HG02943 (cell line): ENCODE results near the gene MBP.

Experiments
- ATAC-seq: cut with Tn5 transposase; IDR thresholded peaks from one replicate; pipeline ENCODE4 v1.9.1; 2021; ENCODE audit warnings: mild to moderate bottlenecking, low read depth, moderate library complexity; ENCODE audit not compliant: unreplicated experiment

MBP gene

DNA sequence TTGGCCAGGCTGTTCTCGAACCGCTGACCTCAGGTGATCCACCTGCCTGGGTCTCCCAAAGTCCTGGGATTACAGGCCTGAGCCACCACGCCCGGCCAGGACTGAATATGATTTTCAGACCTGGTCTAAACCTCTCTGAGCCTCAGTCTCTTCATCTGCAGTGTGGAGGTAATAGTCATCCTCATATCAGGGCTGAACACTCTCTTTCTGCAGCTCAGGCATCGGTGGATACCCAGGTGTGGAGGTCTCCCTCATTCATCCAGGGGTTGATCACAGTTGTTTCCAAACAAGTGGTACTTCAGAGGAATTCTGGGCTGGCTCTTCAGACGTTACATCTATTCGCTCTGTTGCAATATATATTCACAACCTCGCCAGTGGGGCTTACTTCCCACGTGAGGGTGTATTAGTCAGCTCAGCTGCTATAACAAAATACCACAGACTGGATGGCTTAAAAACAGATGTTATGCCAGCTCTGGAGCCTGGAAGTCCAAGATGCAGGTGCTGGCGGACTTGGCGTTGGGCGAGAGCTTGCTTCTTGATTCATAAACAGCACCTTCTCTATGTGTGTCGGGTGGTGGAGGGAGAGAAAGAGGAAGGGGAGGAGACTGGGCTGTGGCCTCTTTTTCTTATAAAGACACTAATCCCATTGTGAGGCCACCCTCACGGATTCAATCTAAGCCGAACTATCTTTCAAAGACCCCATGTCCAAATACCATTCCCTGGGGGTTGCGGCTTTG is 2.9 kb upstream of the MBP start:
- ATAC-seq: no peak

- no peak for ATAC-seq
Measured at GRCh38 chr18:77134611-77135010, 2.0 kb upstream of the MBP start.

GRCh38 chr18:77133835-77134496 is 1.4 kb upstream of the MBP start:
- ATAC-seq: no peak

DNA sequence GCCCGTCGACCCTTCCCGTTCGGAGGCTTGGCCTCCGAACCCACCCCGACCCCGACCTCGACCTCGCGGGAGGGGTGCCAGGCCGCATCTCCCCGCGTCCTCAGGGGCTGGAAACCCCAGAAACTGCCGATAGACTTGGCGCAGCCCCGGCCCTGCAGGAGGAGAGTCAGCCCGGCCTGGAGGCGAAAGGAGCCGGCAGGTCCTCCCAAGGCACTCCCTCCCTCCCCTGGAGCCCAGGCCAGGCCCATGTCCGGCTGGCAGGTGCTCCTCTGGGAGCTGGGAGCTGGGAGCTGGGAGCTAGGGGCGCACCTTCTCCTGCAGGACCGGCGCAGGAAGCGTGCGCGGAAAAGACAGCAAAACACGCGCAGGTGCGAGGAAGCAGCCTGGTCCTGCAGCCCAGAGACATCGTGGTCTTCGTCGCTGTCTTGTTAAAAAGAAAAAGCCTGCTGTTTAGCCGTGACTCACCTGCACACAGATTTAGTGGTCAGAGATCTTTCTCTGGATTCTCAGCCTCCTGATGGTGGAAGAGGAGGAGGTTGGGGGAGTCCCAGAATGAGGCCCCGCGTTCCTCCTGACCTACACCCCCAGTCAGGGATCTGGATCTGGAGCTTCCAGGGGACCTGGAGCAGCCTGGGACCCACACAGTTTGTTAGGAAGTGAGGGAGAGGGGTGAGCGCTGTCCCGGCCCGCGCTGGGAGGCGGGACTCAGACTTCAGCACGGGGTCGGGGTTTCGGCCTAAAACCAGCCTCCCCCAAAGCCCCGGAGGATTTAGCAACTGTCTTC is 660 bp upstream of the MBP start:
- ATAC-seq: no peak

DNA sequence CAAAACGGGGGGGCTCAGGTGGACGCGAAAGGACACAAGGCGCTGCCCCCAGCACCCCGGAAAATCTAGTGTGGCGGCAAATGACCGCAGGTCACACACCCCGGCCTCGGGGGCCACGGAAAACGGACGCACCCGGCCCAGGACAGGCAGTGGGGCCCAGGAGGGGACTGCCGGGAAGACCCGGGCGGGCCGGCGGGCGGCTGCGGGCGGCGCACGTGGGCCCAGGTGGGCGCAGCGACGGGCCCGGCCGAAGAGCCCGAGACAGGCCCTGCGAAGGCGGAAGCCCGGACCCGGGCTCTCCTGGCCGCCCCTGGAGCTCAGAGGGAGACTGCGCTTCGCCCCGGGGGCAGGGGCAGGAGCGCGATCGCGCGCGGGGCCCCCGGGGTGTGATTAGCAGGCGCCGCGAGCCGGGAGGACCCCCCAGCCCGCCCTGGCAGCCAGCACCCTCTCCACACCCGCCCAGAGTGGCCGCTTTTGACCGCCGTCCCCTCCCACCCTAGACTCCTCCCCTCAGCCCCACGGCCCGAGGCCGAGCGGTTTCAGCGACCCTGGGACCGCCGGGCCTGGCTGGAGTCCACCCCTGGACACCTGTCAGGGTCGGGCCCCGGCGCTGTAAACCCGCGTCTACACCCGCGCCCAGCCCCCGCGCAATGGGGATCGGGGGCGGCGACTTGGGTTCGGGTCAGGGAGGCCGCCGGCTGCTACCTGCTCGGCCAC is 773 bp downstream of the MBP start:
- peak; percentile 54 for ATAC-seq

GRCh38 chr18:77131100-77131651 is 1.4 kb downstream of the MBP start:
- ATAC-seq: no peak

DNA sequence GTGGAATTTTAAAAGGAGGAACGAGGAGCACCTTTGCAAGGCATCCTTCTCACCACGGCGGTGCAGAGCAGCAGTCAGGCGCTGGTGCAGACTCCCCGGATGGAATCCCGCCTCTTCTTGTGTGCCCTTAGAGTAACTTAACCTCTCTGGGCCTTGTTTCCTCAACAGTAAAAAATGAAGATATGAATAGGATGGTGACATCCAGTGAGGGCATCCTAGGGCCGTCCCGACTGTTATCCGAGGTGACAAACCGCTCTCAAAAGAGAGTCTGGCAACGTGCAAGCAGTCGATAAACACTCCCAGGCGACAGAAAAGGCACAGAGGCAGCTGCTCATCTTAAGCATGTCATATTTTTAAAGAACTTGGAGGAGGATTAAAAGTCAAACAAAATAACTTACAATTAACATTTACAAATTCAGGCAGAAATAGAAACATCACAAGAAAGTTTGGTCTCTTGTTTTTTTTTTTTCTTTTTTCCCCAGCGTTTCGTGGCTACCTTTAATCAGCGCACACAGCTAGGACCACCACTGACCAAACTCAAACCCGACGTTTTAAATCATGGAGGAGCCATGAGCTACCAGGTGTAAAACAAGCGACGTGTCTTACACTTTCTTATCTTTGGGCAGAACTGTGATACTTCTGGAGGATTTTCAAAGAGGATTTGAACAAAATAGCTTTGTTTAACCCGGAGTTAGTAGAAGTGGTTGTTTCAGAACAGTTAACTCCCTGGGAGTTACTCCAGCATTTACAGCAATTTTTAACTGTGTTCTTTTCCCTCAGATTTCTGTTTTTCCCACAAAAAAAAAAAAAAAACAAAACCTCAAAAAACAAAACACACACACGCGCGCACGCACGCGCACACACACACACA is 2.1 kb downstream of the MBP start:
- no peak for ATAC-seq

- ATAC-seq: no peak
Measured at GRCh38 chr18:77129150-77129551, 3.4 kb downstream of the MBP start.

- no peak for ATAC-seq
Measured at GRCh38 chr18:77127769-77128671, 4.6 kb downstream of the MBP start.

- peak; percentile 60 for ATAC-seq
Measured at GRCh38 chr18:77124452-77124922, 8.1 kb downstream of the MBP start.

GRCh38 chr18:77123320-77124231 is 9.0 kb downstream of the MBP start:
- no peak for ATAC-seq

DNA sequence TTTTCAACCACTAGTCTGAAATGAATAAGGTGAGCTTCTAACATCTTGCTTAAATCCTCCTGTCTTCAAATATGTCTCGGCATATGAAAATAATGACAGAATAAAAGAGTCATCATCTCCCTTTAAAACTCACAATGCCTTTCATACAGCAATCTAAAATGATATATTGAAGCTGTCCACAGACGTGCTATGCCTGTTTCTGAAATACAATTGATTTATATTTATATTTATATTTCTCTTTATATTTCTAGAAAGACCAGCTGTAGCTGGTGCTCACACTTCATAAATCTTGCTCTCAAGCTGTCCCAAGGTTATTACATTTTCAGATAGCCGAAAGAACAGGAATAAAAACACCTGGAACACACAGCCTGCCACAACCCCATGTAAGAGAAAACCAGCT is 11.1 kb downstream of the MBP start:
- no peak for ATAC-seq

- ATAC-seq: no peak
Measured at GRCh38 chr18:77119851-77120491, 12.6 kb downstream of the MBP start.

DNA sequence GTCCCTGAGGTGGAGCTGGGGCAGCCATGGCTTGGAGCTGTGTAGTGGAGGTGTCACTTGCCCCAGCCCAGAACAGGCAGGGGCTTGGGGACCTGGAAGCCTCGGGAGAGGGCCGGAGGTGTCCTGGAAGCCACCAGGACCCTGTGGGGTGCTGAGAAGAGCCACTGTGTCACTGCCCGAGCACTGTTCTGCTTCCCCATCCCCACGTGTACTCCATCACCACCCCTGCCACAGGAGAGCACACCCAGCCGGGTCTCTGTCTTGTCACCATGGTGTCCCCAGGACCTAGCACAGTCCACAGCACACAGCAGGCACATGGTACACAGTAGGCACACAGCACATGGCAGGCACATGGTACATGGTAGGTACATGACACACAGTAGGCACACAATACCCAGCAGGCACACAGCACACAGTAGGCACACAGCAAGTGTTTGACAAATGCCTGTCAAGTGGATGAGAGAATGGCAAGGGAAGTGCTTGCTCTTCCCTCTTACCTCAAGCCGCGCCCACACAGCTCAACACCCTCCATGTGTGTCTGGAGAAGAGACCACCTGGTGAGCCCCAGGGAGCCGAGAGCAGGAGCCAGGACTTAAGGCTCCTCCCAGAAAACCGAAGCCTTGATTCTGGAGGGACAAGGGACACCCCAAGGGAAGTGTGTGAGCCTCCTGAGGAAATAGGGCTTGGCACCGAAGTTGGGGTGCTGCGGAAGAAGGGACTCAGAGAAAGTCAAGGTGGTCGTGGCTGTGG is 13.3 kb downstream of the MBP start:
- no peak for ATAC-seq

DNA sequence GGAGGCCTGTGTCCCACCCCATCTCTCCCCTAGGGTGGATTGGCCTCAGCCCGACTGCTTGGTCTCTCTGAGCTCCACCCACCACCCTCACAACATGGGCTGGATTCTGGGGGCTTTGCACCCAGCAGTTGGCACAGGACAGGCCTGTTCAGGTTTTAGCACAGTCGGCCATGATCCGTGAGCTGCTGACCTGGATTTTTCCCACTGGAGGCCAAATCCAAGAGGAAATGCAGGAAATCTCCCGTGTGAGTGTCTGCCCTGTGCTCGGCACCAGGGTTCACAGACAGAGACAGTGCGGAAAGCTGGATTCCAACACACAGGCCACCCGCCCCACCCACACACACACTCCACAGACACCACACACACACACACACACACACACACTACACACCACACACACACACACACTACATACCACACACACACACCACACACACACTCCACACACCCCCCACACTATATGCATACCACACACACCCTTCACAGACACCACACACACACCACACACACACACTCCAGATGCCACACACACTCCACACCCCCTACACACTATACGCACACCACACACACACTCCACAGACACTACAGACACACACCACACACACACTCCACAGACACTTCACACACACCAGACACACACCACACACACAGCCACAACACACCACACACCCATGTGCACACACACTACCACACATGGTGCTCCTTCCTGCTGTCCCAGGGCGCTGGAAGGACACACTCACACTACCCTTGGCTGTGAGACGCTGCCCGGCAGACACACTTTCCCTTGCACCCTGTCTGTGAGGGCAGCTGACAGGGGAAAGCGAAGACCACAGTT is 14.1 kb downstream of the MBP start:
- no peak for ATAC-seq
